ENCODE measurements around the gene PFAS. TPM values are rescaled to one million over a fixed set of nuclear protein-coding genes. Genes with fewer than 3 reads are reported as not detected.

The PFAS gene
- total RNA-seq, 4 donors from 2014 or later: 8.7 to 23.0 (median 17.9) TPM

DNA sequence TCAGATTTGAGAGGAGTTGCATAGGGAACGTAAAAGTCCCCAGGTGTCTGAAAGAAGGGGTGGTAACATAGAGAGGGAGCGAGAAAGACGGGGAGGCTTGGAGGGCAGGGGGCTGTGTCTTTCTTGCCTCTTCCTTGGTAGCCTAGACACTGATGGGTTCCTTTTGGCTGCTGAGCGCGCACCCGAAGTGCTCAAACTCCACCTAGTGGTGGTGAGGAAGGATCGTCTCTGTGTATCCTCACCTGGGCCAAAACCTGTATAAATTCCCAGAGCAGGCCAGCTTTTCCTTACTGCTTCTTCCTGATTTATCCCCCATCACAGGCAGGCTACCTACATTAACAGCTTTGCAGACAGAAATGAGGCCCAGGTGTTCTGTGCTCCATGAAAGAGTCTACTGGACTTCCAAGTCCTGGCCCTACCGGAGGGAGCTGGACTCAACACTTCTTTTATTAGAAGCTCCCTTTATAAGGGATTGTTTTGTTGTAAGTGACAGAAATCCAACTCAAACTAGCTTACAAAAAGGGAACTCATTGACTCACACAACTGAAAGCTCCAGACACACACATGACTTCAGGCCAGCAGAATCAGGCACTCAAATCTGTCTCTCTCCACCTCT, 51.6 kb downstream of the PFAS start:
- intact Hi-C loops (cut with DNase I): no loop called here
- Histone ChIP-seq H3K4me1 (peaks cover 0 to 8% (median 0%) of the 10 kb centered on the region in 3 donors), H3K4me3 (no peak overlapping the region), H3K36me3 (no peaks in the 10 kb centered on the region), H3K9me3 (no peaks in the 10 kb centered on the region), H3K27me3 (no peaks in the 10 kb centered on the region), H3K27ac (no peak overlapping the region)
- TF ChIP-seq, protein P1, sequence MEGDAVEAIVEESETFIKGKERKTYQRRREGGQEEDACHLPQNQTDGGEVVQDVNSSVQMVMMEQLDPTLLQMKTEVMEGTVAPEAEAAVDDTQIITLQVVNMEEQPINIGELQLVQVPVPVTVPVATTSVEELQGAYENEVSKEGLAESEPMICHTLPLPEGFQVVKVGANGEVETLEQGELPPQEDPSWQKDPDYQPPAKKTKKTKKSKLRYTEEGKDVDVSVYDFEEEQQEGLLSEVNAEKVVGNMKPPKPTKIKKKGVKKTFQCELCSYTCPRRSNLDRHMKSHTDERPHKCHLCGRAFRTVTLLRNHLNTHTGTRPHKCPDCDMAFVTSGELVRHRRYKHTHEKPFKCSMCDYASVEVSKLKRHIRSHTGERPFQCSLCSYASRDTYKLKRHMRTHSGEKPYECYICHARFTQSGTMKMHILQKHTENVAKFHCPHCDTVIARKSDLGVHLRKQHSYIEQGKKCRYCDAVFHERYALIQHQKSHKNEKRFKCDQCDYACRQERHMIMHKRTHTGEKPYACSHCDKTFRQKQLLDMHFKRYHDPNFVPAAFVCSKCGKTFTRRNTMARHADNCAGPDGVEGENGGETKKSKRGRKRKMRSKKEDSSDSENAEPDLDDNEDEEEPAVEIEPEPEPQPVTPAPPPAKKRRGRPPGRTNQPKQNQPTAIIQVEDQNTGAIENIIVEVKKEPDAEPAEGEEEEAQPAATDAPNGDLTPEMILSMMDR (IDR thresholded peaks at IDR 0.05): peak; percentile 79 to 86 (median 82)
- TF ChIP-seq POLR2A (IDR thresholded peaks at IDR 0.05): no peak
- 0 to 24% methylated on average over 3 to 6 of the region's 8 CpGs for WGBS, 2 donors
- no peak for DNase-seq

DNA sequence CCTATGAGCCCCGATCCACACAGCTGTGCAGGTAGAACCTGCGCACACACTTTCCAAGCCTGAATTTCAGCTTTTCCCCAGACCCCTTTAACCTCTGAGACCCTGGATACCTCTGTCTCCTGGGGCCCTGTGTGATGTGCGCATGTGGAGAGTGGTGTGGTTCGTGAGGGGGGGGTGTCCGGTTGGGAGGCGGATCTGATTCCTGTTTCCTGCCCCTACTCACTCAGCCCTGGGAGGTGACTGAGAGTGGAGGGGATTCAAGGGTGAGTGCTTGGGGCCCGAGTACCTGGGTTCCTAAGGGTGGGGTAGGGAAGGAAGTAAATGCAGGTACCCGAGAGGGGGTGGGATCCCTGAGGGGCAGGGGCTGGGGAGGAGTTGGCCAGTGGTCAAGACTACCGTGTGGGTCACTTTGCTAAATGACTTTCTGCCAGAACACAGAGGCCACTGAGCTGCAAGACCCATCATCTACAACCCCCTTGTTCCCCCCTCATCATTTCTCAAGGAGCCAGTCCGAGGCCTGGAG, 61.6 kb downstream of the PFAS start:
- Histone ChIP-seq H3K27ac (peak overlapping the region; percentile 39 to 79 (median 64)), H3K4me1 (peaks cover 8 to 20% (median 8%) of the 10 kb centered on the region in 3 donors), H3K36me3 (no peaks in the 10 kb centered on the region), H3K27me3 (peaks cover 0 to 55% (median 3%) of the 10 kb centered on the region in 4 donors), H3K4me3 (peak overlapping the region; percentile 3 to 54 (median 31)), H3K9me3 (no peaks in the 10 kb centered on the region)
- TF ChIP-seq, protein P1 (IDR thresholded peaks at IDR 0.05): no peak
- no peak for TF ChIP-seq POLR2A (IDR thresholded peaks at IDR 0.05)
- 52 to 56% methylated on average over 6 to 10 of the region's 10 CpGs for WGBS, 2 donors
- no peak for DNase-seq
- intact Hi-C loops (cut with DNase I): no loop called here

DNA sequence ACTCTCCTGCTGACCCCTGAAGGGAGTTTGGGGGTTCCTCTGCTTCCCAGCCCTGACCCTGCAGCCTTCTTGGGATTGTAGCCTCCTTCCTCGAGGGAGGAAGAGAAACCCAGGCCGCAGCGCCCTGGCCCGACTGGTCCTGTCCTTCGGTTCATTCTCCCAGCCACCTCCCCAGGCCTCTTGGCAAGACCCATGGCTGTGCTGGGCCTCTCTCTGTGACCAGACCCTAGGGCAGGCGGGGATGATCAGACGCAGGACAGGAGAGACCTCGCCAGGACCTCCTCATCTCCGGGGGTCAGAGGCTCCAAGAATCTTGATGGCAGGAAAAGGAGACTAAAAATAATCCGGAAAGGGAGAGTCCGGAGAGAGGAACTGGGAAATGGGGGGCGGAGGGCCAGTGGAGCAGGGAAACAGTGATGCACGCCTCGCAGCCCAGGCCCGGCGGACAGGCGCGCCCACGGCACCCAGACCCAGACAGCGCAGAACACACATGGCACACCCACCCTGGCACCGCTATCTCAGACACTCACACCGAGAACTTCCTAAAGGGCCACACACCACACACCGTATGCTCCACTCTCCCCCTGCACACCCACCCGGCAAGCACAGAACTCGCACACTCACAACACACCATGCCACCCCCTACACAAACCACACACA, 62.2 kb downstream of the PFAS start:
- Histone ChIP-seq H3K27me3 (peaks cover 0 to 61% (median 3%) of the 10 kb centered on the region in 4 donors), H3K4me3 (peak overlapping the region in 3 of 4 donors; percentile 27 to 54 (median 35))
- 85 to 88% methylated on average over 12 to 22 of the region's 25 CpGs for WGBS, 2 donors

DNA sequence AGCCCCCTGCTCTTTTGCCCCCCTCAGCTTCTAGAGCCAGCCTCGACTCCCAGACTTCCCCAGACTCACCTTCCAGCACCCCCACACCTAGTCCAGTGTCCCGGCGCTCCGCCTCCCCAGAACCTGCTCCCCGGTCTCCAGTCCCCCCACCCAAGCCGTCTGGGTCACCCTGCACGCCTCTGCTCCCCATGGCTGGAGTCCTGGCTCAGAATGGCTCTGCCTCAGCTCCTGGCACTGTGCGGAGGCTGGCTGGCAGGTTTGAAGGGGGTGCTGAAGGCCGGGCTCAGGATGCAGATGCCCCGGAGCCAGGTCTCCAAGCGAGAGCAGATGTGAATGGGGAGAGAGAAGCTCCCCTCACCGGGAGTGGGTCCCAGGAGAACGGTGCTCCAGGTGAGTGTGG, 63.2 kb downstream of the PFAS start:
- Histone ChIP-seq H3K27ac (no peak overlapping the region), H3K4me1 (peaks cover 8 to 23% (median 9%) of the 10 kb centered on the region in 3 donors), H3K9me3 (no peaks in the 10 kb centered on the region), H3K36me3 (no peaks in the 10 kb centered on the region), H3K4me3 (peak overlapping the region in 1 of 4 donors; percentile 54), H3K27me3 (peaks cover 0 to 70% (median 3%) of the 10 kb centered on the region in 4 donors)
- DNase-seq: no peak
- intact Hi-C loops (cut with DNase I): no loop called here
- TF ChIP-seq, protein P1 (IDR thresholded peaks at IDR 0.05): no peak
- TF ChIP-seq POLR2A (IDR thresholded peaks at IDR 0.05): no peak
- WGBS, 2 donors: 52 to 54% methylated on average over 4 to 7 of the region's 13 CpGs

More for the DNA sequence above, 62.2 kb downstream of the PFAS start:
- DNase-seq: no peak
- Histone ChIP-seq H3K36me3 (no peaks in the 10 kb centered on the region), H3K9me3 (no peaks in the 10 kb centered on the region), H3K27ac (peak overlapping the region; percentile 15 to 79 (median 64)), H3K4me1 (peaks cover 8 to 23% (median 9%) of the 10 kb centered on the region in 3 donors)
- intact Hi-C loops (cut with DNase I): no loop called here
- TF ChIP-seq, protein P1 (IDR thresholded peaks at IDR 0.05): no peak
- no peak for TF ChIP-seq POLR2A (IDR thresholded peaks at IDR 0.05)

Data from esophagus squamous epithelium (tissue), 5 donors.